Esophagus muscularis mucosa (tissue), 4 donors: ENCODE measurements around the gene GNPTAB.

Experiments used
- EP300 ChIP-seq: sonication (generic); formaldehyde crosslinking; IDR thresholded peaks from one replicate; pipeline ENCODE4 v1.6.1; 2017; ENCODE audit warnings: antibody characterized with exemption
- POLR2A ChIP-seq: fragments of 450-650 bp; IDR thresholded peaks from one replicate; pipeline ENCODE4 v1.6.1; 2017; ENCODE audit warnings: antibody characterized with exemption, moderate library complexity, mild to moderate bottlenecking, low read depth
- POLR2AphosphoS5 ChIP-seq, 2 donors: sonication (generic); formaldehyde crosslinking; IDR thresholded peaks; one replicate each; pipeline ENCODE4 v1.6.1; 2017; ENCODE audit warnings: antibody characterized with exemption in 2 of 2
- TF ChIP-seq, protein P1 (sequence below), 3 experiments: fragments of 200-600 bp in 2 of 3; fragments of 450-650 bp in 1 of 3; sonication (generic) in 2 of 3; IDR thresholded peaks; one replicate each; pipeline ENCODE4 v1.5.1; 2017 to 2019; ENCODE audit warnings: antibody characterized with exemption in 3 of 3, mild to moderate bottlenecking in 2 of 3, moderate library complexity in 1 of 3

GRCh38 chr12:101783838-101784237 lies 46.9 kb downstream of the GNPTAB start:
- TF ChIP-seq, protein P1, sequence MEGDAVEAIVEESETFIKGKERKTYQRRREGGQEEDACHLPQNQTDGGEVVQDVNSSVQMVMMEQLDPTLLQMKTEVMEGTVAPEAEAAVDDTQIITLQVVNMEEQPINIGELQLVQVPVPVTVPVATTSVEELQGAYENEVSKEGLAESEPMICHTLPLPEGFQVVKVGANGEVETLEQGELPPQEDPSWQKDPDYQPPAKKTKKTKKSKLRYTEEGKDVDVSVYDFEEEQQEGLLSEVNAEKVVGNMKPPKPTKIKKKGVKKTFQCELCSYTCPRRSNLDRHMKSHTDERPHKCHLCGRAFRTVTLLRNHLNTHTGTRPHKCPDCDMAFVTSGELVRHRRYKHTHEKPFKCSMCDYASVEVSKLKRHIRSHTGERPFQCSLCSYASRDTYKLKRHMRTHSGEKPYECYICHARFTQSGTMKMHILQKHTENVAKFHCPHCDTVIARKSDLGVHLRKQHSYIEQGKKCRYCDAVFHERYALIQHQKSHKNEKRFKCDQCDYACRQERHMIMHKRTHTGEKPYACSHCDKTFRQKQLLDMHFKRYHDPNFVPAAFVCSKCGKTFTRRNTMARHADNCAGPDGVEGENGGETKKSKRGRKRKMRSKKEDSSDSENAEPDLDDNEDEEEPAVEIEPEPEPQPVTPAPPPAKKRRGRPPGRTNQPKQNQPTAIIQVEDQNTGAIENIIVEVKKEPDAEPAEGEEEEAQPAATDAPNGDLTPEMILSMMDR (IDR thresholded peaks at IDR 0.05) = no peak
- no peak for TF ChIP-seq POLR2A
- TF ChIP-seq POLR2AphosphoS5 (IDR thresholded peaks at IDR 0.05) = no peak
- no peak for TF ChIP-seq EP300
